ENCODE measurements around the gene BGLAP. TPM values are rescaled to one million over a fixed set of nuclear protein-coding genes. Genes with fewer than 3 reads are reported as not detected.

Gene BGLAP
- 0.17 and 0.60 TPM in 2 replicates for total RNA-seq
- 0.64 and 3.3 TPM in 2 replicates for polyA plus RNA-seq

DNA sequence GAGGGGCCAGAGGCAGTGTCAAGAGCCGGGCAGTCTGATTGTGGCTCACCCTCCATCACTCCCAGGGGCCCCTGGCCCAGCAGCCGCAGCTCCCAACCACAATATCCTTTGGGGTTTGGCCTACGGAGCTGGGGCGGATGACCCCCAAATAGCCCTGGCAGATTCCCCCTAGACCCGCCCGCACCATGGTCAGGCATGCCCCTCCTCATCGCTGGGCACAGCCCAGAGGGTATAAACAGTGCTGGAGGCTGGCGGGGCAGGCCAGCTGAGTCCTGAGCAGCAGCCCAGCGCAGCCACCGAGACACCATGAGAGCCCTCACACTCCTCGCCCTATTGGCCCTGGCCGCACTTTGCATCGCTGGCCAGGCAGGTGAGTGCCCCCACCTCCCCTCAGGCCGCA, at the start of gene BGLAP:
Gene BGLAP, plus strand, starts transcription at position 259 of the 400 bp plus-strand sequence. Its CDS starts 48 bp downstream, at position 307.
- Histone ChIP-seq H3K36me3 (replicated peaks; ENCODE audit: insufficient read depth, low read depth) (no peaks in the 10 kb centered on the region), H3K27ac (no peak within 1 kb of the TSS), H3K9me3 (ENCODE audit: low read depth) (no peaks in the 10 kb centered on the region), H3K4me2 (no peak within 1 kb of the TSS), H3K4me1 (ENCODE audit: insufficient read depth) (no peaks in the 10 kb centered on the region), H4K20me1 (ENCODE audit: insufficient read depth, poor library complexity, severe bottlenecking) (no peaks in the 10 kb centered on the region), H3K4me3 (no peak within 1 kb of the TSS), H2AFZ (no peak within 1 kb of the TSS), H3K27me3 (no peaks in the 10 kb centered on the region), H3K79me2 (no peaks in the 10 kb centered on the region), H3K9me2 (replicated peaks; ENCODE audit: insufficient read depth) (no peaks in the 10 kb centered on the region)
- TF ChIP-seq EZH2 (IDR thresholded peaks at IDR 0.05; ENCODE audit: borderline replicate concordance) = no peak
- TF ChIP-seq, protein P1, sequence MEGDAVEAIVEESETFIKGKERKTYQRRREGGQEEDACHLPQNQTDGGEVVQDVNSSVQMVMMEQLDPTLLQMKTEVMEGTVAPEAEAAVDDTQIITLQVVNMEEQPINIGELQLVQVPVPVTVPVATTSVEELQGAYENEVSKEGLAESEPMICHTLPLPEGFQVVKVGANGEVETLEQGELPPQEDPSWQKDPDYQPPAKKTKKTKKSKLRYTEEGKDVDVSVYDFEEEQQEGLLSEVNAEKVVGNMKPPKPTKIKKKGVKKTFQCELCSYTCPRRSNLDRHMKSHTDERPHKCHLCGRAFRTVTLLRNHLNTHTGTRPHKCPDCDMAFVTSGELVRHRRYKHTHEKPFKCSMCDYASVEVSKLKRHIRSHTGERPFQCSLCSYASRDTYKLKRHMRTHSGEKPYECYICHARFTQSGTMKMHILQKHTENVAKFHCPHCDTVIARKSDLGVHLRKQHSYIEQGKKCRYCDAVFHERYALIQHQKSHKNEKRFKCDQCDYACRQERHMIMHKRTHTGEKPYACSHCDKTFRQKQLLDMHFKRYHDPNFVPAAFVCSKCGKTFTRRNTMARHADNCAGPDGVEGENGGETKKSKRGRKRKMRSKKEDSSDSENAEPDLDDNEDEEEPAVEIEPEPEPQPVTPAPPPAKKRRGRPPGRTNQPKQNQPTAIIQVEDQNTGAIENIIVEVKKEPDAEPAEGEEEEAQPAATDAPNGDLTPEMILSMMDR (IDR thresholded peaks at IDR 0.05; ENCODE audit: poor library complexity) = no peak
- no peak for TF ChIP-seq EZH2phosphoT487 (IDR thresholded peaks at IDR 0.05; ENCODE audit: low read depth, severe bottlenecking, unreplicated experiment)
- WGBS (ENCODE audit: low lambda C conversion rate, missing lambda C conversion rate) = 93% methylated on average over 14 of the region's 14 CpGs
- no peak for DNase-seq (ENCODE audit: low spot score)

DNA sequence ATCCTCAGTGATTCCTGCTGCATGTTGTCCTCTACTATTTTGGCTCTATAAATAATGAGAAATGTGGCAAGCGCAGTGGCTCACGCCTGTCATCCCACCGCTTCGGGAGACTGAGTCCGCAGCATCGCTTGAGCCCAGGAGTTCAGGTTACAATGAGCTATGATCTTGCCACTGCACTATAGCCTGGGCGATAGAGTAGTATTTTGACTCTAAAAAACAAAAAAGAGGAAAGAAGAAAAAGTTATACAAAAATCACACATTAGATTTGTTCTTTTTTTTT, 48.8 kb upstream of the BGLAP start:
- WGBS (ENCODE audit: low lambda C conversion rate, missing lambda C conversion rate) = 97% methylated on average over 7 of the region's 7 CpGs

DNA sequence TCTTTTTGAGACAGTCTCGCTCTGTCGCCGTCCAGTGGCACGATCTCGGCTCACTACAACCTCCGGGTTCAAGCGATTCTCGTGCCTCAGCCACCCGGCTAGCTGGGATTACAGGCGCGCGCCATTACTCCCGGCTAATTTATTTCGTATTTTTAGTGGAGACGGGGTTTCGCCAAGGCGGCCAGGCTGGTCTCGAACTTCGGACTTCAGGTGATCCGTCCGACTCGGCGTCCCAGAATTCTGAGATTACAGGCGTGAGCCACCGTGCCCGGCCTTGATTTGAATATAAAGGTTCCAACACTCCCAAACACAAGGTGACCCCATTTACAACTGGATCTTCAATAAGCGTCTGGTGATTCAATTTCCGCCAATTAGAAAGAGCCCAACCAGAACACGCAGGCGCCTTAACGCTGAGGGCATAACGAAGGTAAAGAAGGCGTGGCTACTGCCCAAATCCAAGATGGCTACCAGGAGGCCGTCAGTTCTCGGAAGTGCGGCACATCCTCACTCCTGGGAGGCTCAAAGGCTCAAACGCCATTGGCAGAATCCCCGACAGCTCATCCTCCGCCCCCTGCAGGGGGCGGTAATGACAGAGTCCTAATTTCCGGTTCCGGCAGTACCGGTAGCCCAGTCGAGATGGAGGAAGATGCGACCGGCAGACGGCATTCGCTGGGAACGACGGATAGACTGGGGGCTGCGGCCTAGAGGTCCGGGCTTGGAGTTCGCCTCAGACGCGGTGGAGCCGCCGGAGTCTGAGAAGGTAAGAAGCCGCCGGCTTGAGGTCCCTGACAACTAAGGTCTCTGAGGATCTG, 48.3 kb upstream of the BGLAP start, which contains the start of gene SLC25A44:
Gene SLC25A44, plus strand, starts transcription at position 617 of the 812 bp plus-strand sequence. CDS start 5,744 bp downstream, outside the sequence.
- peak within 1 kb of the TSS; percentile 50 for H3K4me3 ChIP-seq
- no peaks in the 10 kb centered on the region for H3K36me3 ChIP-seq (replicated peaks; ENCODE audit: insufficient read depth, low read depth)
- peaks cover 46% of the 10 kb centered on the region for H3K79me2 ChIP-seq
- peak within 1 kb of the TSS; percentile 77 for H3K4me2 ChIP-seq
- WGBS (ENCODE audit: low lambda C conversion rate, missing lambda C conversion rate) = 23% methylated on average over 59 of the region's 59 CpGs
- no peaks in the 10 kb centered on the region for H3K27me3 ChIP-seq
- no peaks in the 10 kb centered on the region for H3K9me2 ChIP-seq (replicated peaks; ENCODE audit: insufficient read depth)
- H2AFZ ChIP-seq = peak within 1 kb of the TSS; percentile 61
- peak; percentile 98 for DNase-seq (ENCODE audit: low spot score)
- H3K27ac ChIP-seq = peak within 1 kb of the TSS; percentile 70
- H4K20me1 ChIP-seq (ENCODE audit: insufficient read depth, poor library complexity, severe bottlenecking) = no peaks in the 10 kb centered on the region
- TF ChIP-seq, protein P1 (IDR thresholded peaks at IDR 0.05; ENCODE audit: poor library complexity) = peak; percentile 48
- no peak for TF ChIP-seq EZH2 (IDR thresholded peaks at IDR 0.05; ENCODE audit: borderline replicate concordance)
- peaks cover 10% of the 10 kb centered on the region for H3K4me1 ChIP-seq (ENCODE audit: insufficient read depth)
- H3K9me3 ChIP-seq (ENCODE audit: low read depth) = no peaks in the 10 kb centered on the region

More for the DNA sequence above, 48.8 kb upstream of the BGLAP start:
- no peaks in the 10 kb centered on the region for H4K20me1 ChIP-seq (ENCODE audit: insufficient read depth, poor library complexity, severe bottlenecking)
- peaks cover 41% of the 10 kb centered on the region for H3K79me2 ChIP-seq
- H2AFZ ChIP-seq = peak overlapping the region; percentile 61
- H3K36me3 ChIP-seq (replicated peaks; ENCODE audit: insufficient read depth, low read depth) = no peaks in the 10 kb centered on the region
- TF ChIP-seq EZH2 (IDR thresholded peaks at IDR 0.05; ENCODE audit: borderline replicate concordance) = no peak
- H3K27me3 ChIP-seq = no peaks in the 10 kb centered on the region
- H3K27ac ChIP-seq = peak overlapping the region; percentile 70
- H3K4me2 ChIP-seq = peak overlapping the region; percentile 63
- H3K4me3 ChIP-seq = peak overlapping the region; percentile 3
- no peak for DNase-seq (ENCODE audit: low spot score)
- H3K9me3 ChIP-seq (ENCODE audit: low read depth) = no peaks in the 10 kb centered on the region
- H3K9me2 ChIP-seq (replicated peaks; ENCODE audit: insufficient read depth) = no peaks in the 10 kb centered on the region
- H3K4me1 ChIP-seq (ENCODE audit: insufficient read depth) = peaks cover 5% of the 10 kb centered on the region

DNA sequence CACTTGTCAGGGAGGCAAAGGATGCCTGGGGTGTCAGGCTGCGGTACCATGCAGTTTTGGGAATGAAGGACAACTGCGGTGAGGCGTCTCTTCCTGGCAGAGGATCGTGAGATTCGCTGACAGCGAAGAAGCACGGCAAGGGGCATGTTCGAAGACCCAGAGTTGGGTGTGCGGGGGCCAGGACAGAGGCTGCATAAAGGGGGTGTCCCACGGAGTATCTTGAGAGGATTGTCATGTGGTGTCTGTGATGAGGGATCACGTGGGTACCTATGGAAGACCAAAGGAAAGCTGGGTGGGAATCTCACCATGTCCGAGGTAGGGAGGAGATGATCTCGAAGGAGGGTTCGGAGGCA, 47.7 kb upstream of the BGLAP start:
- H3K4me1 ChIP-seq (ENCODE audit: insufficient read depth) = peaks cover 10% of the 10 kb centered on the region
- peaks cover 48% of the 10 kb centered on the region for H3K79me2 ChIP-seq
- H2AFZ ChIP-seq = peak overlapping the region; percentile 17

More for the DNA sequence above, 47.7 kb upstream of the BGLAP start:
- Histone ChIP-seq H3K27me3 (no peaks in the 10 kb centered on the region), H3K9me2 (replicated peaks; ENCODE audit: insufficient read depth) (no peaks in the 10 kb centered on the region), H3K4me3 (peak overlapping the region; percentile 50), H3K4me2 (peak overlapping the region; percentile 77), H4K20me1 (ENCODE audit: insufficient read depth, poor library complexity, severe bottlenecking) (no peaks in the 10 kb centered on the region), H3K9me3 (ENCODE audit: low read depth) (no peaks in the 10 kb centered on the region), H3K36me3 (replicated peaks; ENCODE audit: insufficient read depth, low read depth) (no peaks in the 10 kb centered on the region), H3K27ac (peak overlapping the region; percentile 44)
- DNase-seq (ENCODE audit: low spot score) = peak; percentile 30
- 25% methylated on average over 9 of the region's 14 CpGs for WGBS (ENCODE audit: low lambda C conversion rate, missing lambda C conversion rate)
- TF ChIP-seq EZH2 (IDR thresholded peaks at IDR 0.05; ENCODE audit: borderline replicate concordance) = no peak
- TF ChIP-seq, protein P1 (IDR thresholded peaks at IDR 0.05; ENCODE audit: poor library complexity) = no peak
- TF ChIP-seq EZH2phosphoT487 (IDR thresholded peaks at IDR 0.05; ENCODE audit: low read depth, severe bottlenecking, unreplicated experiment) = no peak

All from hepatocyte (in vitro differentiated cells).